Smooth muscle cell (in vitro differentiated cells): Measurements from ENCODE around the gene UGGT2. TPM values are rescaled to one million over a fixed set of nuclear protein-coding genes. Genes with fewer than 3 reads are reported as not detected.
A peak's percentile ranks its signal among the peaks of the same experiment; 100 is the strongest.

Experiments
- DNase-seq: peaks from one replicate; lab custom pipeline; 2025; ENCODE audit not compliant: unreplicated experiment; lab: John Stamatoyannopoulos, UW
- H2AFZ ChIP-seq: fragments of 200-600 bp; sonication (generic); 2 replicates; pipeline ENCODE4 v1.6.0; 2016; ENCODE audit warnings: antibody characterized with exemption, low read depth, mild to moderate bottlenecking
- H3F3A ChIP-seq: fragments of 200-600 bp; sonication (generic); 2 replicates; pipeline ENCODE4 v1.6.0; 2017; ENCODE audit warnings: antibody characterized with exemption, low read depth
- H3K27ac ChIP-seq: fragments of 200-600 bp; sonication (generic); 2 replicates; pipeline ENCODE4 v1.5.1; 2016; ENCODE audit warnings: low read depth, mild to moderate bottlenecking
- H3K27me3 ChIP-seq: fragments of 200-600 bp; sonication (generic); 2 replicates; pipeline ENCODE4 v1.6.1; 2016; ENCODE audit warnings: low read depth, mild to moderate bottlenecking
- H3K36me3 ChIP-seq: fragments of 200-600 bp; sonication (generic); 2 replicates; pipeline ENCODE4 v1.5.1; 2016; ENCODE audit warnings: low read depth
- H3K4me1 ChIP-seq: fragments of 200-600 bp; sonication (generic); 2 replicates; pipeline ENCODE4 v1.5.1; 2016; ENCODE audit warnings: low read depth
- H3K4me2 ChIP-seq: fragments of 200-600 bp; sonication (generic); 2 replicates; pipeline ENCODE4 v1.6.0; 2016; ENCODE audit warnings: mild to moderate bottlenecking
- H3K4me3 ChIP-seq: fragments of 200-600 bp; sonication (generic); 2 replicates; pipeline ENCODE4 v1.5.1; 2016; ENCODE audit warnings: mild to moderate bottlenecking
- H3K79me2 ChIP-seq: fragments of 200-600 bp; sonication (generic); 2 replicates; pipeline ENCODE4 v1.6.0; 2016; ENCODE audit warnings: low read depth, mild to moderate bottlenecking
- H3K9ac ChIP-seq: fragments of 200-600 bp; sonication (generic); 2 replicates; pipeline ENCODE4 v1.6.0; 2016; ENCODE audit warnings: low read depth
- H3K9me3 ChIP-seq: fragments of 200-600 bp; sonication (generic); replicated peaks from 2 replicates; pipeline ENCODE4 v1.5.1; 2016; ENCODE audit warnings: low read depth
- H4K20me1 ChIP-seq: fragments of 200-600 bp; sonication (generic); 2 replicates; pipeline ENCODE4 v1.6.0; 2016; ENCODE audit warnings: low read depth
- CTCF ChIP-seq: fragments of 200-600 bp; sonication (generic); IDR thresholded peaks from 2 replicates; pipeline ENCODE4 v1.5.1; 2017; ENCODE audit warnings: borderline replicate concordance, mild to moderate bottlenecking, antibody characterized with exemption; ENCODE audit not compliant: insufficient read depth, poor library complexity, severe bottlenecking
- WGBS: methylation state at CpG from one replicate; pipeline ENCODE4 v1.1.7; 2016; ENCODE audit warnings: low lambda C conversion rate; 5-methylcytosine and 5-hydroxymethylcytosine counted together
- polyA plus RNA-seq: library from polyadenylated mRNA; unstranded; fragments of >200 nt; fragmentation: Nextera tagmentation; extraction: Ambion mirVana; gene quantifications from 2 replicates; pipeline ENCODE4 v1.2.1, GENCODE V29; 2016
- total RNA-seq: library from RNA; depleted of rRNA; stranded (reverse); fragments of >200 nt; gene quantifications from 2 replicates; pipeline ENCODE4 v1.2.3, GENCODE V29; 2014

The UGGT2 gene
- total and polyA plus RNA-seq, 2 experiments from 2014 or later = 27.4 to 67.2 TPM

- Histone ChIP-seq H3K27ac (no peak overlapping the region), H3K4me3 (no peak overlapping the region), H3K79me2 (peaks cover 12% of the 10 kb centered on the region), H3F3A (no peaks in the 10 kb centered on the region), H3K27me3 (no peaks in the 10 kb centered on the region), H3K4me1 (no peaks in the 10 kb centered on the region), H4K20me1 (peaks cover 31% of the 10 kb centered on the region), H3K36me3 (no peaks in the 10 kb centered on the region), H3K9ac (no peak overlapping the region), H3K4me2 (no peak overlapping the region), H2AFZ (no peak overlapping the region), H3K9me3 (no peaks in the 10 kb centered on the region)
- DNase-seq = no peak
- no peak for TF ChIP-seq CTCF
- WGBS = 92% methylated on average over 2 of the region's 2 CpGs
Observed at GRCh38 chr13:96027496-96027895, 25.7 kb downstream of the UGGT2 start.

GRCh38 chr13:96025283-96025682 lies 27.9 kb downstream of the UGGT2 start:
- no peak overlapping the region for H2AFZ ChIP-seq
- no peak overlapping the region for H3K27ac ChIP-seq
- no peak overlapping the region for H3K9ac ChIP-seq
- no peaks in the 10 kb centered on the region for H3K9me3 ChIP-seq
- H3K4me3 ChIP-seq = no peak overlapping the region
- H3K36me3 ChIP-seq = peaks cover 5% of the 10 kb centered on the region
- no peak for TF ChIP-seq CTCF
- no peak overlapping the region for H3K4me2 ChIP-seq
- no peaks in the 10 kb centered on the region for H3K79me2 ChIP-seq
- H3F3A ChIP-seq = no peaks in the 10 kb centered on the region
- no peaks in the 10 kb centered on the region for H3K4me1 ChIP-seq
- H4K20me1 ChIP-seq = peaks cover 9% of the 10 kb centered on the region
- no peaks in the 10 kb centered on the region for H3K27me3 ChIP-seq
- no peak for DNase-seq

- Histone ChIP-seq H3K4me3 (no peak overlapping the region), H3F3A (no peaks in the 10 kb centered on the region), H3K27ac (no peak overlapping the region), H4K20me1 (peaks cover 9% of the 10 kb centered on the region), H3K79me2 (no peaks in the 10 kb centered on the region), H3K4me2 (no peak overlapping the region), H2AFZ (no peak overlapping the region), H3K27me3 (no peaks in the 10 kb centered on the region), H3K9me3 (no peaks in the 10 kb centered on the region), H3K4me1 (no peaks in the 10 kb centered on the region), H3K9ac (no peak overlapping the region), H3K36me3 (peaks cover 8% of the 10 kb centered on the region)
- no peak for TF ChIP-seq CTCF
- WGBS = 83% methylated on average over 2 of the region's 2 CpGs
- DNase-seq = no peak
Observed at GRCh38 chr13:96020931-96021330, 32.3 kb downstream of the UGGT2 start.

- Histone ChIP-seq H3K9me3 (no peaks in the 10 kb centered on the region), H3K27me3 (no peaks in the 10 kb centered on the region), H3K9ac (no peak overlapping the region), H3K36me3 (peaks cover 8% of the 10 kb centered on the region), H3K79me2 (no peaks in the 10 kb centered on the region), H2AFZ (no peak overlapping the region), H4K20me1 (peaks cover 3% of the 10 kb centered on the region), H3K4me2 (no peak overlapping the region), H3F3A (no peaks in the 10 kb centered on the region), H3K4me3 (no peak overlapping the region), H3K27ac (no peak overlapping the region), H3K4me1 (no peaks in the 10 kb centered on the region)
- 70% methylated on average over 3 of the region's 3 CpGs for whole genome bisulfite sequencing
- TF ChIP-seq CTCF = peak; percentile 48
- no peak for DNase-seq
Observed at GRCh38 chr13:96020155-96020575, 33.0 kb downstream of the UGGT2 start.
